C4-2B (cell line): Measurements from ENCODE around the gene ZBTB18.

Experiments
- H3K27ac ChIP-seq: fragments of 450-650 bp; 2 replicates; pipeline ENCODE4 v1.5.1; 2017
- ZFX ChIP-seq: fragments of 450-650 bp; IDR thresholded peaks from 2 replicates; pipeline ENCODE4 v1.6.1; 2017
- TF ChIP-seq, protein P1 (sequence below): fragments of 450-650 bp; conservative IDR thresholded peaks from 2 replicates; pipeline ENCODE4 v1.5.1; 2017; ENCODE audit warnings: mild to moderate bottlenecking

Gene ZBTB18

DNA sequence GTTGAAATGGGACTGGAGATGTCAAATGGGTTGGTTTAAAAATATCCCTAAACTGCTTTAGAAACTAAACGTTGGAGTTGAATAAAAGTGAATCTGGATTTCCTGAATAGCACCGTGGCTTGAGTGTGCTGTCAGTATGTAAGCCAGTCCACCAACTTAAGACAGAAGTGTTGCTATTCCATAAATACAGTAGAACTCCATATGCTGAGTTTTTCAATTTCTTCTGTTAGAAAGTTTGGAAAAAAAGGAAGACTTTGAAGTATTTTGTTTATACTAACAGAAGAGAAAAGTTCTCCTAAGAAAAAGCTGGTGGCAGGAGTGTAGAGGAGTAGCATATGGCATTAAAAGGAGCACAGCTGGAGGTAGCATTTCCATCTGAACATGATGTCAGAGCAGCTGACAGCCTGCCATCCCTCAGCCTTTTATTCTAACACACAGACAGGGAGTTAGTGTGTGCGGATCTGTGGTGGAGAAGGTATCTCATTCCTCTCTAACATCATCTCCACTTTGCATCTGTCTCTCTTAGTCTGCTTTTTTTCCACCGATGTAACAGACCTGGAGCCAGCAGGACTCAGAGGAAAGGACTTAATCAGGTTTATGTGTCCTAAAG, at the start of gene ZBTB18:
ZBTB18 (plus strand) TSS at position 449 of the 610 bp plus-strand sequence; CDS start at position 598, 149 bp downstream.
- TF ChIP-seq, protein P1, sequence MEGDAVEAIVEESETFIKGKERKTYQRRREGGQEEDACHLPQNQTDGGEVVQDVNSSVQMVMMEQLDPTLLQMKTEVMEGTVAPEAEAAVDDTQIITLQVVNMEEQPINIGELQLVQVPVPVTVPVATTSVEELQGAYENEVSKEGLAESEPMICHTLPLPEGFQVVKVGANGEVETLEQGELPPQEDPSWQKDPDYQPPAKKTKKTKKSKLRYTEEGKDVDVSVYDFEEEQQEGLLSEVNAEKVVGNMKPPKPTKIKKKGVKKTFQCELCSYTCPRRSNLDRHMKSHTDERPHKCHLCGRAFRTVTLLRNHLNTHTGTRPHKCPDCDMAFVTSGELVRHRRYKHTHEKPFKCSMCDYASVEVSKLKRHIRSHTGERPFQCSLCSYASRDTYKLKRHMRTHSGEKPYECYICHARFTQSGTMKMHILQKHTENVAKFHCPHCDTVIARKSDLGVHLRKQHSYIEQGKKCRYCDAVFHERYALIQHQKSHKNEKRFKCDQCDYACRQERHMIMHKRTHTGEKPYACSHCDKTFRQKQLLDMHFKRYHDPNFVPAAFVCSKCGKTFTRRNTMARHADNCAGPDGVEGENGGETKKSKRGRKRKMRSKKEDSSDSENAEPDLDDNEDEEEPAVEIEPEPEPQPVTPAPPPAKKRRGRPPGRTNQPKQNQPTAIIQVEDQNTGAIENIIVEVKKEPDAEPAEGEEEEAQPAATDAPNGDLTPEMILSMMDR, result no peak
- no peak for TF ChIP-seq ZFX
- H3K27ac ChIP-seq, result no peak within 1 kb of the TSS

DNA sequence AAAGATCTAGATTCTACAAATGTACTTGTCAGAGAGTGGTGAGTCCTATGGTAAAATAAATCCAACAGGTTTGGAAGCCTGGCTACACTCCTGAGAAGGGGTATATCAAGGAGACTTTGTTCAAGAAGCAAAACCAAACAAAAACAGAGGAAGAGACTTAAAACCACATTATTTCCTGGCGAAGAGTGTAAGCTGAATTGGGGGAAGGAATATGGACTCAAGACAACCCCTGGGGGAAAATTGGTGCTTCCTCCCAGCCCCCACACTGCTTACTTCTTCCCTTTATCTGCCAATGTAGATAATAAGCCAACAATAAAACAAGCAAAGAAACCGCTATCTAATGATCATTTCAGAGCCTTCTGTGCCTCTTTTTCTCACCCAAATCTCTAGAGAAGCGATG, 48.4 kb upstream of the ZBTB18 start:
- no peak overlapping the region for H3K27ac ChIP-seq
- no peak for TF ChIP-seq ZFX
- TF ChIP-seq, protein P1, result no peak

DNA sequence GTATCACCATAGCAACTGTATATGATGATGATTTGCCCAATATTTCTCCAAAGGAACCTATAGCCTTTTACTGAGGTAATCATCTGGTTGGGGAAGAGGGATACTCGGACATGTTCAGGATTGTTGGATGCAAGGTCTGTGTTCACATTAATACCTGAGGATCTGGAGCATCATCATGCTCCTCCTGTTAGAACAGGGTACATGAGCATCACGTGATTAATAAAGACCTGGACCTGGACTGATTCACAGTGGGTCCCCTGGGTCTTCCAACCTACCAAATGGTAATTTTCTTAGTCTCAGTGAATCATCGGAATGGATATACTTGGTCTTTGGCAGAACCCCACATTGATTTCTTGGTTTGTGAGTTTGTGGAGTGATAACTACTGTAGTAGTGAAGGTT, 45.6 kb upstream of the ZBTB18 start:
- H3K27ac ChIP-seq, result no peak overlapping the region
- TF ChIP-seq, protein P1, result no peak
- no peak for TF ChIP-seq ZFX

DNA sequence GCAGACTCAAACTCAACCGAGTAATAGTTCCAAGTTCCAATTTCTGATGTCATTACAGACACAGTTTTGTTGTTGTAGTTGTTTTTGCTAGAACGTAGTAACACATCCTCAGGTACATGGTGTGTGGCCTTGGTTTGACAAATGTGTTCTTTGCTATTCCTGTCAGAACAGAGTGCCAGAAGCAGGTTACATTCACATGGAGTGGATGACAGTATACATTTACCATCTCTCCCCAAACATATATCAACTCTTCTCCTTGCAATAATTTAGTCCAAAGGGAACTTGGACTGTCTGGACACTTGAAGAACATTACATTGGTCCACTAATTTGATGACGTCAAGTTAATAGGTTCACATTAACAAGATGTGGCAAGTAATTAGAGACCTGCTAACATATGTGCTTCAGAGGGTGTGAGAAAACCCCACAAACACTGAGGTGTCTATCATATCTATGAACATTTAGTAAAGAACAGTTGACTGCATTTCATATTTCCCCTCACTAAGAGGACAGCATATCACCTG, 44.6 kb upstream of the ZBTB18 start:
- TF ChIP-seq ZFX, result no peak
- TF ChIP-seq, protein P1, result no peak
- H3K27ac ChIP-seq, result no peak overlapping the region

DNA sequence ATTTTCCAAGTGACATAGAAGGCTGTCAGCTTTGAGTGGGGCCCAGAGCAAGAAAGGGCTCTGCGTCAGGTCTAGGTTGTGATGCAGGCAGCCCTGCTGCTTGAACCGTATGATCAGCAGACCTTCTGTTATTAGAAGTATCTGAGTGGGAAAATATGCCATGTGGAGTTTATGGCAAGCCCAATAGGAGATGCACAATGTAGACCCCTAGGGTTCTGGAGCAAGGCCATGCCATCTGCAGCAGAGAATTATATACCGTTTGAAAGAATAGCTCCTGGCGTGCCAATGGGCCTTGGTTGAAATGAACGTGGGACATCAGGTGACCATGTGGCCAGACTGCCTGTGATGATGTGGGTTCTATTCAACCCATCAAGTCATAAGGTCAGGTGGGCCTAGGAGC, 44.1 kb upstream of the ZBTB18 start:
- no peak for TF ChIP-seq ZFX
- TF ChIP-seq, protein P1, result no peak

DNA sequence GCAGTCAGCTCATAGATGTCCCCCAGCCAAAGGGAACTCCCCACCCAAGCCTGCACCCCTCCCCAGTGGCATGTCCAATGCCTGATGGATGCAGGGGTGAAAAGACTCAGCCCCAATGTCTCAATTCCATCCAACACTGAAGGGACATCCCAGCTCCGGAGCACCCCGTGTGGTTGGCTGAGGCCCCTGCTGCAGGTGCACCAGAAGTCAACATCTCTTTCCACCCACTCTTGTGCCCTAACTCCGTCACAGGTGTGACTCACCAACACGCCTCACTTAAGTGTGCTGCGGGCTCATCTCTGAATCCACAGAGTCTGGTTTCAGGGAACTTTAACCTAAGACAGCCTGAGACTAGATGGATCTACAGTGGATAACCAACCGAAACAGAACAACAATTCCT, 40.9 kb upstream of the ZBTB18 start:
- no peak for TF ChIP-seq ZFX
- TF ChIP-seq, protein P1, result no peak
- no peak overlapping the region for H3K27ac ChIP-seq

More for the DNA sequence above, 44.1 kb upstream of the ZBTB18 start:
- no peak overlapping the region for H3K27ac ChIP-seq

DNA sequence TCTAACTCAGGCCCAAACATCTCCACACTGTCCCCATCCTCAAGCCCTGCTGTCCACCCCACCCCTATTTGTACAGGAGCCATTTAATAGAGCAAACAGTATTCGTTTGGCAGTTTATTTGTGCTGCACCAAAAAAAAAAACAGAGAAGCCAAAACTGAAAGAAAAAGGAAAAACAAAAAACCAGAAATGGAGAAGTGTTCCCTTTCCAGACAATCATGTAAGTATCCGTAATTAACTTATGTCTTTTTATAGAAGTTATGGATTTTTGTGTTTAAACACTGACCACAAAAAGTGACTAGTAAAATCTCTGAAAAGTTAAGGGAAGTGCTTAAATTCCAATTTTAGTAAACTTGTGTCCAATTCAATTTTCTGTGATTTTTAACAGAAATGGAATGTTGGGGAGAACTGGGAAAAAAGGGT, 40.4 kb upstream of the ZBTB18 start:
- H3K27ac ChIP-seq, result no peak overlapping the region
- no peak for TF ChIP-seq ZFX
- TF ChIP-seq, protein P1, result no peak
